ENCODE measurements around the gene PSTPIP1.

The PSTPIP1 gene

GRCh38 chr15:77018796-77019505 lies 24.0 kb downstream of the PSTPIP1 start:
- no peak for DNase-seq (ENCODE audit: low read depth in 2 of 2)

GRCh38 chr15:77019521-77020331 lies 24.8 kb downstream of the PSTPIP1 start:
- no peak for DNase-seq (ENCODE audit: low read depth in 2 of 2)

- no peak for DNase-seq (ENCODE audit: low read depth in 2 of 2)
These were observed 25.6 kb downstream of the PSTPIP1 start for GRCh38 chr15:77020348-77021087.

GRCh38 chr15:77021088-77021481 lies 26.2 kb downstream of the PSTPIP1 start:
- DNase-seq (ENCODE audit: low read depth in 2 of 2): no peak

- no peak for DNase-seq (ENCODE audit: low read depth in 2 of 2)
These were observed 27.0 kb downstream of the PSTPIP1 start for GRCh38 chr15:77021803-77022381.

- no peak for DNase-seq (ENCODE audit: low read depth in 2 of 2)
These were observed 28.0 kb downstream of the PSTPIP1 start for GRCh38 chr15:77022646-77023575.

- no peak for DNase-seq (ENCODE audit: low read depth in 2 of 2)
These were observed 28.8 kb downstream of the PSTPIP1 start for GRCh38 chr15:77023576-77024272.

- DNase-seq (ENCODE audit: low read depth in 2 of 2): peak in 1 of 2 donors; percentile 63
These were observed 29.6 kb downstream of the PSTPIP1 start for GRCh38 chr15:77024273-77025082.

GRCh38 chr15:77025083-77025901 lies 30.4 kb downstream of the PSTPIP1 start:
- DNase-seq (ENCODE audit: low read depth in 2 of 2): no peak

- no peak for DNase-seq (ENCODE audit: low read depth in 2 of 2)
These were observed 31.1 kb downstream of the PSTPIP1 start for GRCh38 chr15:77025941-77026411.

- DNase-seq (ENCODE audit: low read depth in 2 of 2): no peak
These were observed 31.7 kb downstream of the PSTPIP1 start for GRCh38 chr15:77026501-77027110.

- no peak for DNase-seq (ENCODE audit: low read depth in 2 of 2)
These were observed 32.3 kb downstream of the PSTPIP1 start for GRCh38 chr15:77027111-77027696.

GRCh38 chr15:77027697-77028450 lies 32.9 kb downstream of the PSTPIP1 start:
- DNase-seq (ENCODE audit: low read depth in 2 of 2): no peak

- DNase-seq (ENCODE audit: low read depth in 2 of 2): no peak
These were observed 33.7 kb downstream of the PSTPIP1 start for GRCh38 chr15:77028451-77029165.

- no peak for DNase-seq (ENCODE audit: low read depth in 2 of 2)
These were observed 34.5 kb downstream of the PSTPIP1 start for GRCh38 chr15:77029166-77030047.

Data from stimulated activated CD4-positive, alpha-beta T cell treated with anti-CD3 and anti-CD28 coated beads, Interleukin-1b, Interleukin-23, amount 100 ng/mL, for 1 hour (primary cell).